ENCODE measurements around the gene INHBB.

- TF ChIP-seq CTCF (IDR thresholded peaks at IDR 0.05) (no peak), POLR2A (IDR thresholded peaks at IDR 0.05) (no peak)
These were observed 31.0 kb downstream of the INHBB start for GRCh38 chr2:120376679-120377640.
